ENCODE data around the gene TKTL1. TPM values are rescaled to one million over a fixed set of nuclear protein-coding genes. Genes with fewer than 3 reads are reported as not detected.

TKTL1 gene
- total RNA-seq, 4 donors from 2014 or later = 0.24 to 0.51 (median 0.34) TPM; not detected in 1

GRCh38 chrX:154354516-154354915 is 58.9 kb downstream of the TKTL1 start:
- Histone ChIP-seq H3K4me3 (no peak overlapping the region), H3K27ac (no peak overlapping the region), H3K36me3 (peaks cover 100% of the 10 kb centered on the region), H3K9me3 (no peaks in the 10 kb centered on the region), H3K27me3 (no peaks in the 10 kb centered on the region), H3K4me1 (peaks cover 7% of the 10 kb centered on the region)
- 79% methylated on average over 3 of the region's 13 CpGs for WGBS
- no peak for DNase-seq (ENCODE audit: low spot score in 2 of 2)
- TF ChIP-seq, protein P1, sequence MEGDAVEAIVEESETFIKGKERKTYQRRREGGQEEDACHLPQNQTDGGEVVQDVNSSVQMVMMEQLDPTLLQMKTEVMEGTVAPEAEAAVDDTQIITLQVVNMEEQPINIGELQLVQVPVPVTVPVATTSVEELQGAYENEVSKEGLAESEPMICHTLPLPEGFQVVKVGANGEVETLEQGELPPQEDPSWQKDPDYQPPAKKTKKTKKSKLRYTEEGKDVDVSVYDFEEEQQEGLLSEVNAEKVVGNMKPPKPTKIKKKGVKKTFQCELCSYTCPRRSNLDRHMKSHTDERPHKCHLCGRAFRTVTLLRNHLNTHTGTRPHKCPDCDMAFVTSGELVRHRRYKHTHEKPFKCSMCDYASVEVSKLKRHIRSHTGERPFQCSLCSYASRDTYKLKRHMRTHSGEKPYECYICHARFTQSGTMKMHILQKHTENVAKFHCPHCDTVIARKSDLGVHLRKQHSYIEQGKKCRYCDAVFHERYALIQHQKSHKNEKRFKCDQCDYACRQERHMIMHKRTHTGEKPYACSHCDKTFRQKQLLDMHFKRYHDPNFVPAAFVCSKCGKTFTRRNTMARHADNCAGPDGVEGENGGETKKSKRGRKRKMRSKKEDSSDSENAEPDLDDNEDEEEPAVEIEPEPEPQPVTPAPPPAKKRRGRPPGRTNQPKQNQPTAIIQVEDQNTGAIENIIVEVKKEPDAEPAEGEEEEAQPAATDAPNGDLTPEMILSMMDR (IDR thresholded peaks at IDR 0.05) = no peak
- TF ChIP-seq POLR2AphosphoS5 (IDR thresholded peaks at IDR 0.05) (no peak), EP300 (IDR thresholded peaks at IDR 0.05) (no peak), POLR2A (IDR thresholded peaks at IDR 0.05) (no peak)

GRCh38 chrX:154355094-154355775 is 59.6 kb downstream of the TKTL1 start:
- 87% methylated on average over 11 of the region's 30 CpGs for whole genome bisulfite sequencing
- no peak overlapping the region for H3K4me3 ChIP-seq
- no peaks in the 10 kb centered on the region for H3K9me3 ChIP-seq
- peaks cover 100% of the 10 kb centered on the region for H3K36me3 ChIP-seq
- no peak for DNase-seq (ENCODE audit: low spot score in 2 of 2)
- H3K4me1 ChIP-seq = peaks cover 7% of the 10 kb centered on the region
- TF ChIP-seq, protein P1 (IDR thresholded peaks at IDR 0.05) = no peak
- H3K27ac ChIP-seq = no peak overlapping the region
- no peaks in the 10 kb centered on the region for H3K27me3 ChIP-seq

- H3K27me3 ChIP-seq = no peaks in the 10 kb centered on the region
- H3K36me3 ChIP-seq = peaks cover 99% of the 10 kb centered on the region
- no peak overlapping the region for H3K27ac ChIP-seq
- peaks cover 5% of the 10 kb centered on the region for H3K4me1 ChIP-seq
- DNase-seq (ENCODE audit: low spot score in 2 of 2) = no peak
- 60% methylated on average over 1 of the region's 12 CpGs for WGBS
- H3K9me3 ChIP-seq = no peaks in the 10 kb centered on the region
- no peak for TF ChIP-seq POLR2A (IDR thresholded peaks at IDR 0.05)
- H3K4me3 ChIP-seq = no peak overlapping the region
Observed at GRCh38 chrX:154355776-154356140, 60.2 kb downstream of the TKTL1 start.

- WGBS = 73% methylated on average over 8 of the region's 13 CpGs
- H3K27me3 ChIP-seq = no peaks in the 10 kb centered on the region
- no peak overlapping the region for H3K27ac ChIP-seq
- no peak for DNase-seq (ENCODE audit: low spot score in 2 of 2)
- H3K4me3 ChIP-seq = no peak overlapping the region
- peaks cover 96% of the 10 kb centered on the region for H3K36me3 ChIP-seq
- no peaks in the 10 kb centered on the region for H3K9me3 ChIP-seq
- TF ChIP-seq POLR2AphosphoS5 (IDR thresholded peaks at IDR 0.05) (no peak), EP300 (IDR thresholded peaks at IDR 0.05) (no peak), POLR2A (IDR thresholded peaks at IDR 0.05) (no peak)
- TF ChIP-seq, protein P1 (IDR thresholded peaks at IDR 0.05) = no peak
- no peaks in the 10 kb centered on the region for H3K4me1 ChIP-seq
Observed at GRCh38 chrX:154356596-154356995, 61.0 kb downstream of the TKTL1 start.

GRCh38 chrX:154357205-154357604 is 61.6 kb downstream of the TKTL1 start:
- DNase-seq (ENCODE audit: low spot score in 2 of 2) = no peak
- Histone ChIP-seq H3K27me3 (no peaks in the 10 kb centered on the region), H3K4me3 (no peak overlapping the region), H3K4me1 (no peaks in the 10 kb centered on the region), H3K9me3 (no peaks in the 10 kb centered on the region), H3K36me3 (peaks cover 96% of the 10 kb centered on the region), H3K27ac (no peak overlapping the region)
- 91% methylated on average over 7 of the region's 27 CpGs for WGBS
- TF ChIP-seq EP300 (IDR thresholded peaks at IDR 0.05) (no peak), POLR2AphosphoS5 (IDR thresholded peaks at IDR 0.05) (no peak), POLR2A (IDR thresholded peaks at IDR 0.05) (no peak)
- TF ChIP-seq, protein P1 (IDR thresholded peaks at IDR 0.05) = no peak

DNA sequence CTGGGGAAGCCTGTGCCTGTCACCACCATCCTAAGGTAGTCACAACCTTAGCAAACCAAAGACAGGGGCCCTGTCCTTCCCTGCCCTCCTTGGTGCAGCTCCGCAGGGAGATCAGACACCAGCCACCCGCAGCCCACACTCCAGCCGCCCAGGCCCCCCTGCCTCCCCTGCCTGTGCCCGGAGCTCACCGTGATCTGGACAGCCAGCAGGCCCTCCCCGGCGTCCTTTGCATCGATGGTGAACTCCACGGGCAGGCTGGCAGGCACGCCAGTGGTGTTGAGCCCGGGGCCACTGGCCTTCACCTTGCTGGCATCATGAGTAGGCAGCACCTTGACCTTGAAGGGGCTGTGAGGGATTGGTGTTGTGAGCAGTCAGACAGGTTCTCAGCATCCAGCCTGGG is 62.4 kb downstream of the TKTL1 start:
- Histone ChIP-seq H3K4me1 (no peaks in the 10 kb centered on the region), H3K4me3 (no peak overlapping the region), H3K27me3 (no peaks in the 10 kb centered on the region), H3K27ac (no peak overlapping the region), H3K9me3 (no peaks in the 10 kb centered on the region), H3K36me3 (peaks cover 96% of the 10 kb centered on the region)
- no peak for DNase-seq (ENCODE audit: low spot score in 2 of 2)
- TF ChIP-seq EP300 (IDR thresholded peaks at IDR 0.05) = no peak
- no peak for TF ChIP-seq POLR2A (IDR thresholded peaks at IDR 0.05)
- TF ChIP-seq, protein P1 (IDR thresholded peaks at IDR 0.05) = no peak
- TF ChIP-seq POLR2AphosphoS5 (IDR thresholded peaks at IDR 0.05) = no peak
- 94% methylated on average over 6 of the region's 11 CpGs for WGBS
